Hepatocyte (in vitro differentiated cells): ENCODE measurements around the gene UGT1A7. TPM values are rescaled to one million over a fixed set of nuclear protein-coding genes. Genes with fewer than 3 reads are reported as not detected.
"Not testable (repeated sequence)": the region's sequence is repeated elsewhere in the genome, so short reads cannot be mapped to it uniquely, and the experiment has no call there.

Source experiments
- DNase-seq: peaks from one replicate; pipeline ENCODE4 v3.0.0-alpha.2; 2016; ENCODE audit warnings: low spot score
- H2AFZ ChIP-seq: fragments of 200-600 bp; sonication (generic); 2 replicates; pipeline ENCODE4 v1.6.0; 2016; ENCODE audit warnings: antibody characterized with exemption, mild to moderate bottlenecking
- H3K27ac ChIP-seq: fragments of 200-600 bp; sonication (generic); 2 replicates; pipeline ENCODE4 v1.5.1; 2016; ENCODE audit warnings: mild to moderate bottlenecking
- H3K27me3 ChIP-seq: fragments of 200-600 bp; sonication (generic); 2 replicates; pipeline ENCODE4 v1.6.1; 2016
- H3K36me3 ChIP-seq: fragments of 200-600 bp; sonication (generic); replicated peaks from 2 replicates; pipeline ENCODE4 v1.5.1; 2016; ENCODE audit warnings: low read depth; ENCODE audit not compliant: insufficient read depth
- H3K4me1 ChIP-seq: fragments of 200-600 bp; sonication (generic); 2 replicates; pipeline ENCODE4 v1.5.1; 2016; ENCODE audit warnings: mild to moderate bottlenecking, moderate library complexity; ENCODE audit not compliant: insufficient read depth
- H3K4me2 ChIP-seq: fragments of 200-600 bp; sonication (generic); 2 replicates; pipeline ENCODE4 v1.6.0; 2016
- H3K4me3 ChIP-seq: fragments of 200-600 bp; sonication (generic); 2 replicates; pipeline ENCODE4 v1.5.1; 2016; ENCODE audit warnings: mild to moderate bottlenecking
- H3K79me2 ChIP-seq: fragments of 200-600 bp; sonication (generic); 2 replicates; pipeline ENCODE4 v1.6.0; 2017; ENCODE audit warnings: mild to moderate bottlenecking
- H3K9me2 ChIP-seq: fragments of 200-600 bp; sonication (generic); replicated peaks from 2 replicates; pipeline ENCODE4 v1.6.0; 2017; ENCODE audit warnings: mild to moderate bottlenecking; ENCODE audit not compliant: insufficient read depth
- H3K9me3 ChIP-seq: fragments of 200-600 bp; sonication (generic); 2 replicates; pipeline ENCODE4 v1.5.1; 2016; ENCODE audit warnings: low read depth, mild to moderate bottlenecking
- H4K20me1 ChIP-seq: fragments of 200-600 bp; sonication (generic); 2 replicates; pipeline ENCODE4 v1.6.0; 2016; ENCODE audit warnings: mild to moderate bottlenecking; ENCODE audit not compliant: insufficient read depth, poor library complexity, severe bottlenecking
- CTCF ChIP-seq: fragments of 200-600 bp; sonication (generic); IDR thresholded peaks from 2 replicates; pipeline ENCODE4 v1.5.1; 2016; ENCODE audit warnings: antibody characterized with exemption, mild to moderate bottlenecking; ENCODE audit not compliant: poor library complexity
- EZH2 ChIP-seq: fragments of 200-600 bp; sonication (generic); IDR thresholded peaks from 2 replicates; pipeline ENCODE4 v1.6.1; 2016; ENCODE audit warnings: antibody characterized with exemption, mild to moderate bottlenecking, borderline replicate concordance
- EZH2phosphoT487 ChIP-seq: fragments of 200-600 bp; sonication (generic); IDR thresholded peaks from one replicate; pipeline ENCODE4 v1.6.1; 2018; ENCODE audit warnings: antibody characterized with exemption, mild to moderate bottlenecking, low read depth, moderate library complexity; ENCODE audit not compliant: unreplicated experiment, severe bottlenecking
- WGBS: methylation state at CpG from one replicate; pipeline ENCODE4 v1.1.6; 2016; ENCODE audit warnings: low lambda C conversion rate; ENCODE audit errors: missing lambda C conversion rate; 5-methylcytosine and 5-hydroxymethylcytosine counted together
- polyA plus RNA-seq: library from polyadenylated mRNA; unstranded; fragments of >200 nt; fragmentation: Nextera tagmentation; extraction: Ambion mirVana; gene quantifications from 2 replicates; pipeline ENCODE4 v1.2.1, GENCODE V29; 2016
- total RNA-seq: library from RNA; depleted of rRNA; stranded (reverse); fragments of >200 nt; gene quantifications from 2 replicates; pipeline ENCODE4 v1.2.3, GENCODE V29; 2014

Gene UGT1A7
- total and polyA plus RNA-seq, 2 experiments from 2014 or later: 0.07 TPM; not detected in 1

DNA sequence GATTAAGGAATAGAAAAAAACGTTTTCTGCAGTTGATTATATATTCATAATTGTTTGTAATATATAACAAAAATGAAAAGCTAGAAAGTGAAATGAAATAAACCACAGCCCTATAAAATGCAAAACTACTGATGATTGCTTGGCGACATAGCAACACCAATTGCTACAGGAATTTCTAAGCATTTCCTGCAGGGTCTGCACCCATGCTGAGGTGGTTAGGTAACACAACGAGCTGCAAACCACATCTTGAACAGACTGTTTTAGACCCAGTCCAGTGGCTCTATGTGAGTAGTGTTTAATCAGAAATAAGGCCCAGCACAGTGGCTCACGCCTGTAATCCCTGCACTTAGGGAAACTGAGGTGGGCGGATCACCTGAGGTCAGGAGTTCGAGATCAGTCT is 27.2 kb upstream of the UGT1A7 start:
- no peaks in the 10 kb centered on the region for H3K9me3 ChIP-seq
- H3K27me3 ChIP-seq: no peaks in the 10 kb centered on the region
- H3K4me1 ChIP-seq: no peaks in the 10 kb centered on the region
- no peaks in the 10 kb centered on the region for H4K20me1 ChIP-seq
- TF ChIP-seq CTCF (no peak), EZH2phosphoT487 (no peak), EZH2 (no peak)
- no peak overlapping the region for H3K4me2 ChIP-seq
- H3K79me2 ChIP-seq: no peaks in the 10 kb centered on the region
- no peaks in the 10 kb centered on the region for H3K36me3 ChIP-seq
- 73% methylated on average over 6 of the region's 6 CpGs for WGBS
- DNase-seq: no peak
- H2AFZ ChIP-seq: no peak overlapping the region
- no peaks in the 10 kb centered on the region for H3K9me2 ChIP-seq
- no peak overlapping the region for H3K4me3 ChIP-seq
- no peak overlapping the region for H3K27ac ChIP-seq

DNA sequence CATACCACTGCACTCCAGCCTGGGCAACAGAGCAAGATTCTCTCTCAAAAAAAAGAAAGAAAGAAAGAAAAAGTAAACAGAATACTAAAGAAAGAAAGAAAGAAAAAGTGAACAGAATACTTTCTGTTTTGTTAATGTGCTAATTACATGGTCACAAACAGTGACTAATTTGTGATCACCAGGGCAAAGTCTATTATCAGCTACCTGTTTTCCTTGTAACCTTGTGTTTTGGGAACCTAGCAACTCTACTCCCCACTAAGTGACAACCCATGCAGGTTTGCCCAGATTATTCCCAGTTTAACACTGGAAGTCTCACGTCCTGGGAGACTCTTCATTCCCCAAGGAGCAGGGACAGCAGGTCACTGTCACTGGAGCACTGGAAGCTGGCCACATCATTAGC is 26.7 kb upstream of the UGT1A7 start:
- Histone ChIP-seq H4K20me1 (no peaks in the 10 kb centered on the region), H3K36me3 (no peaks in the 10 kb centered on the region), H2AFZ (no peak overlapping the region), H3K27ac (no peak overlapping the region), H3K4me1 (no peaks in the 10 kb centered on the region), H3K9me3 (no peaks in the 10 kb centered on the region), H3K4me2 (no peak overlapping the region), H3K27me3 (no peaks in the 10 kb centered on the region), H3K4me3 (no peak overlapping the region), H3K9me2 (no peaks in the 10 kb centered on the region), H3K79me2 (no peaks in the 10 kb centered on the region)
- DNase-seq: no peak
- no peak for TF ChIP-seq CTCF
- no peak for TF ChIP-seq EZH2
- TF ChIP-seq EZH2phosphoT487: no peak
- 60% methylated on average over 1 of the region's 1 CpG for WGBS

DNA sequence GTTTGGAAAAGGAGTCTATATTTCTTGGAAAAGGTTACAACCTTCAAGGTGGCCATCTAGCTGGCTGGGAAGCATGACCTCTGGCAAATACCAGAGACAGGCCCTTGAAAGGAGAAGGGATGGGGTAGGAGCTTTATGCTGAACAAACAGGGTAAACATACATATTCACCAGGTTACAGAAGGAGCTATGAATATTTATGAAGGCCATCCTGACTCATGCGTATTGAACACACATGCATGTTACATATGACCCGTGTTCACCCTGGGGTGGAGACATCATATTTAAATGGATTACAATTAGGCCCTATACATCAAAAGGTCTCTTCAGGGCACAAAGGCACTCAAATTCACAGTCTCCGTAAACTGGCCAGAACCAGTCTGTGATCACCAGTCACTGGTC is 25.8 kb upstream of the UGT1A7 start:
- not testable (repeated sequence) for H4K20me1 ChIP-seq, H3K9me3 ChIP-seq, H3K79me2 ChIP-seq, H3K27ac ChIP-seq, H3K9me2 ChIP-seq, H3K4me1 ChIP-seq, H3K36me3 ChIP-seq, H3K4me2 ChIP-seq, H2AFZ ChIP-seq, H3K4me3 ChIP-seq, DNase-seq, H3K27me3 ChIP-seq
- WGBS: 92% methylated on average over 3 of the region's 3 CpGs

DNA sequence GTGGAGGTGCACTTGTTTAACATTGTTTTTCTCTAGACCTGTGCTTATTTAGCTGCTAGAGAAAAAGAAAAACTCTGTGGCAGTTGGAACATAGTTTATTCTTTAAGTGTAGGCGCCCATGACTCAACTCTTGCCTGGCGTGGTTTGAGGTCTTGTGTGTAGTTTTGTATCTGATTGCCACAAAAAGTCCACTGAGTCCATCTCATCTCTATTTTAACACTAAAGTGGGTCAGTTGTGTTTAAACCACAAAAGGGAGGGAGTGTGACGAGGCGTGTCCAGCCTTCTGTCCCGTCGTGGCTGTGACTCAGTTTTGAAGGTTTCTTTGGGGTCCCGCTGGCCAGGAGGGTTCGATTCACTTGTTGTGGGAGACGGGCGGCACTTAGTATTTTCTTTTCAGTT is 25.3 kb upstream of the UGT1A7 start:
- Histone ChIP-seq H3K36me3 (no peaks in the 10 kb centered on the region), H3K9me3 (no peaks in the 10 kb centered on the region), H4K20me1 (no peaks in the 10 kb centered on the region), H3K79me2 (no peaks in the 10 kb centered on the region), H3K4me2 (no peak overlapping the region), H3K27ac (no peak overlapping the region), H3K4me1 (no peaks in the 10 kb centered on the region), H3K9me2 (no peaks in the 10 kb centered on the region), H2AFZ (no peak overlapping the region), H3K4me3 (no peak overlapping the region), H3K27me3 (no peaks in the 10 kb centered on the region)
- DNase-seq: no peak
- WGBS: 90% methylated on average over 10 of the region's 10 CpGs
- TF ChIP-seq EZH2 (no peak), CTCF (no peak), EZH2phosphoT487 (no peak)
